Measurements from ENCODE around the gene BABAM2. TPM values are rescaled to one million over a fixed set of nuclear protein-coding genes. Genes with fewer than 3 reads are reported as not detected.

The BABAM2 gene
- total and polyA plus RNA-seq, 2 experiments from 2014 or later: 17.8 to 21.5 TPM

DNA sequence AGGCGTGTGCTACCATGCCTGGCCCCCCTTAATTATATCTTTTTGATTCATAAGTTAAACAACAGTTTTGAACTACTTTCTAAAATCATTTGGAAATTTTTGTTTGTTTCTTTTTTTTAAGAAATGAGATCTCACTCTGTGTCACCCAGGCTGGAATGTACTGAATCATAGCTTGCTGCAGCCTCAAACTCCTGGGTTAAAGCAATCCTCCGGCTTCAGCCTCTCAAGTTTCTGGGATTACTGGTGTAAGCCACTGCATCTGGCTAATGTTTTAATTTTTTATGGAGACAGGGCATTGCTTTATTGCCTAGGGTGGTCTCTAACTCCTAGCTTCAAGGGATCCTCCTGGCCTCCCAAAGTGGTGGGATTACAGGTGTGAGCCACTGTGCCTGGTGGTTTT is 71.5 kb downstream of the BABAM2 start:
- H3K4me3 Mint-ChIP-seq: no peak overlapping the region
- Histone ChIP-seq H4K20me1 (replicated peaks; ENCODE audit: insufficient read depth) (no peaks in the 10 kb centered on the region; the same call in 1 of the 2 replicates), H3K27ac (ENCODE audit: low read depth) (no peak overlapping the region), H3K4me3 (no peak overlapping the region), H3F3A (replicated peaks; ENCODE audit: low read depth) (no peaks in the 10 kb centered on the region), H3K79me2 (replicated peaks; ENCODE audit: insufficient read depth) (no peaks in the 10 kb centered on the region), H3K9me2 (ENCODE audit: insufficient read depth) (no peaks in the 10 kb centered on the region), H2AFZ (no peak overlapping the region), H3K27me3 (ENCODE audit: insufficient read depth) (no peaks in the 10 kb centered on the region), H3K36me3 (ENCODE audit: insufficient read depth) (no peaks in the 10 kb centered on the region), H3K4me2 (no peak overlapping the region), H3K4me1 (ENCODE audit: insufficient read depth) (no peaks in the 10 kb centered on the region)
- ATAC-seq (no peak), DNase-seq (ENCODE audit: low spot score) (no peak)
- no peaks in the 10 kb centered on the region for H3K36me3 Mint-ChIP-seq (ENCODE audit: low read depth)
- H3K27me3 Mint-ChIP-seq (ENCODE audit: insufficient read depth, low read depth, poor library complexity): peaks cover 2% of the 10 kb centered on the region
- TF ChIP-seq, protein P1, sequence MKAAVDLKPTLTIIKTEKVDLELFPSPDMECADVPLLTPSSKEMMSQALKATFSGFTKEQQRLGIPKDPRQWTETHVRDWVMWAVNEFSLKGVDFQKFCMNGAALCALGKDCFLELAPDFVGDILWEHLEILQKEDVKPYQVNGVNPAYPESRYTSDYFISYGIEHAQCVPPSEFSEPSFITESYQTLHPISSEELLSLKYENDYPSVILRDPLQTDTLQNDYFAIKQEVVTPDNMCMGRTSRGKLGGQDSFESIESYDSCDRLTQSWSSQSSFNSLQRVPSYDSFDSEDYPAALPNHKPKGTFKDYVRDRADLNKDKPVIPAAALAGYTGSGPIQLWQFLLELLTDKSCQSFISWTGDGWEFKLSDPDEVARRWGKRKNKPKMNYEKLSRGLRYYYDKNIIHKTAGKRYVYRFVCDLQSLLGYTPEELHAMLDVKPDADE (IDR thresholded peaks at IDR 0.05): no peak
- TF ChIP-seq NANOG (IDR thresholded peaks at IDR 0.05; ENCODE audit: borderline replicate concordance): no peak
- no peak for TF ChIP-seq POLR2AphosphoS5 (IDR thresholded peaks at IDR 0.05; ENCODE audit: low read depth)
- no peaks in the 10 kb centered on the region for H3K4me1 Mint-ChIP-seq
- no peak overlapping the region for H3K27ac Mint-ChIP-seq
- H3K9me3 Mint-ChIP-seq: no peaks in the 10 kb centered on the region; the same call in 2 of the 3 replicates

GRCh38 chr2:27963472-27963871 is 72.9 kb downstream of the BABAM2 start:
- H3K4me1 ChIP-seq (ENCODE audit: insufficient read depth): no peaks in the 10 kb centered on the region
- TF ChIP-seq EZH2 (IDR thresholded peaks at IDR 0.05; ENCODE audit: low read depth, unreplicated experiment) (no peak), CREB1 (CRISPR knock-in tag; IDR thresholded peaks at IDR 0.05; ENCODE audit: low read depth) (no peak), ZNF462 (CRISPR knock-in tag; IDR thresholded peaks at IDR 0.05) (no peak), JUNB (IDR thresholded peaks at IDR 0.05; ENCODE audit: unreplicated experiment) (no peak), STAT1 (IDR thresholded peaks at IDR 0.05; ENCODE audit: unreplicated experiment) (no peak), POLR2AphosphoS5 (IDR thresholded peaks at IDR 0.05; ENCODE audit: low read depth) (no peak), EZH2phosphoT487 (IDR thresholded peaks at IDR 0.05; ENCODE audit: unreplicated experiment) (no peak), ZNF331 (CRISPR knock-in tag; IDR thresholded peaks at IDR 0.05; ENCODE audit: low read depth) (no peak), NANOG (IDR thresholded peaks at IDR 0.05; ENCODE audit: borderline replicate concordance) (no peak)
- TF ChIP-seq, protein P1 (IDR thresholded peaks at IDR 0.05): no peak
- TF ChIP-seq, protein P2, sequence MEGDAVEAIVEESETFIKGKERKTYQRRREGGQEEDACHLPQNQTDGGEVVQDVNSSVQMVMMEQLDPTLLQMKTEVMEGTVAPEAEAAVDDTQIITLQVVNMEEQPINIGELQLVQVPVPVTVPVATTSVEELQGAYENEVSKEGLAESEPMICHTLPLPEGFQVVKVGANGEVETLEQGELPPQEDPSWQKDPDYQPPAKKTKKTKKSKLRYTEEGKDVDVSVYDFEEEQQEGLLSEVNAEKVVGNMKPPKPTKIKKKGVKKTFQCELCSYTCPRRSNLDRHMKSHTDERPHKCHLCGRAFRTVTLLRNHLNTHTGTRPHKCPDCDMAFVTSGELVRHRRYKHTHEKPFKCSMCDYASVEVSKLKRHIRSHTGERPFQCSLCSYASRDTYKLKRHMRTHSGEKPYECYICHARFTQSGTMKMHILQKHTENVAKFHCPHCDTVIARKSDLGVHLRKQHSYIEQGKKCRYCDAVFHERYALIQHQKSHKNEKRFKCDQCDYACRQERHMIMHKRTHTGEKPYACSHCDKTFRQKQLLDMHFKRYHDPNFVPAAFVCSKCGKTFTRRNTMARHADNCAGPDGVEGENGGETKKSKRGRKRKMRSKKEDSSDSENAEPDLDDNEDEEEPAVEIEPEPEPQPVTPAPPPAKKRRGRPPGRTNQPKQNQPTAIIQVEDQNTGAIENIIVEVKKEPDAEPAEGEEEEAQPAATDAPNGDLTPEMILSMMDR (conservative IDR thresholded peaks at IDR 0.05; ENCODE audit: low read depth in 2 of 2): no peak
- Mint-ChIP-seq H3K27me3 (ENCODE audit: insufficient read depth, low read depth, poor library complexity) (peaks cover 2% of the 10 kb centered on the region), H3K36me3 (ENCODE audit: low read depth) (peaks cover 10% of the 10 kb centered on the region), H3K9me3 (peaks cover 13% of the 10 kb centered on the region), H3K27ac (no peak overlapping the region), H3K4me1 (no peaks in the 10 kb centered on the region), H3K4me3 (no peak overlapping the region)
- H3K4me2 ChIP-seq: no peak overlapping the region
- no peaks in the 10 kb centered on the region; the same call in 1 of the 2 replicates for H4K20me1 ChIP-seq (replicated peaks; ENCODE audit: insufficient read depth)
- H3F3A ChIP-seq (replicated peaks; ENCODE audit: low read depth): no peaks in the 10 kb centered on the region
- H3K36me3 ChIP-seq (ENCODE audit: insufficient read depth): no peaks in the 10 kb centered on the region
- no peak overlapping the region for H3K27ac ChIP-seq (ENCODE audit: low read depth)
- no peak overlapping the region for H2AFZ ChIP-seq
- H3K27me3 ChIP-seq (ENCODE audit: insufficient read depth): no peaks in the 10 kb centered on the region
- no peak for ATAC-seq
- H3K9me2 ChIP-seq (ENCODE audit: insufficient read depth): no peaks in the 10 kb centered on the region
- no peaks in the 10 kb centered on the region for H3K79me2 ChIP-seq (replicated peaks; ENCODE audit: insufficient read depth)
- no peak overlapping the region for H3K4me3 ChIP-seq
- DNase-seq (ENCODE audit: low spot score): no peak
